Measurements from ENCODE around the gene YTHDF1.

The YTHDF1 gene

DNA sequence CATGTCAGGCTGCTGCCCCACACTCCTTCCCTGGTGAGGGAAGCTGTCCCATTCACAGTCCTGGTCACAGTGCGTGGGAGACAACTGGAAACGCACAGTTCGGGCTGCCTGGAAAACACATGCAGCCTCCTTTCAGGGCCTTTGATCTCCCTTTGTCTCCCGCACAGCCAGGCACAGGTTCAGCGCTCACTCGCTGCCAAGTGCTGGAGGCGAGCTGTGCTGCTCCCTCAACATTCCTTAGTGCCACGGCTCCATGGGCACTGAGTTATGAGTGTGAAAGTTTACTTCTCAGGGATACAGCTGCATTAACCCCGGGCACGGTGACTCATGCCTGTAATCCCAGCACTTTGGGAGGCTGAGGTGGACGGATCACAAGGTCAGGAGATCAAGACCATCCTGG lies 9.1 kb downstream of the YTHDF1 start:
- peak; percentile 45 for DNase-seq

DNA sequence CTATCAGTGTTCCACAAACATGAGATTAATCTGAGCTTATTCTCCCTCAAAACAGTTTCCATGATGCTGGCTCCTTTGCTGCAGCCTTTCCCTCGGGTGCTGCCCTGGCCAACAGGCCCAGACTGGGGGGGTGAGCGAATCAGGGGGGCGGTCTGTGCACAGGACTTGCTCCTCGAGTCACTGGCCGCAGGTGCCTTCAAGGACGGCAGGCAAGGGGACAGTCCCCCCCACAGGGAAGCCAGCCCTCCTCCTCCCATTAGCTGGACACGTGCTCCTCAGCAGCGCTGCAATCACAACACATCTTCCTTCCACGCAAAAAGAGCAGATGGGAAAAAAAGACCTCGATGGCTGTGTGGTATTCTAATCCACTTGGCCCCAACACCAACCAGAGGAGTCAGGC lies 10.0 kb downstream of the YTHDF1 start:
- no peak for DNase-seq

- DNase-seq, result no peak
Measured at GRCh38 chr20:63204362-63204761, 11.6 kb downstream of the YTHDF1 start.

GRCh38 chr20:63202811-63203526 lies 13.0 kb downstream of the YTHDF1 start:
- DNase-seq, result no peak

- no peak for DNase-seq
Measured at GRCh38 chr20:63202021-63202420, 13.9 kb downstream of the YTHDF1 start.

DNA sequence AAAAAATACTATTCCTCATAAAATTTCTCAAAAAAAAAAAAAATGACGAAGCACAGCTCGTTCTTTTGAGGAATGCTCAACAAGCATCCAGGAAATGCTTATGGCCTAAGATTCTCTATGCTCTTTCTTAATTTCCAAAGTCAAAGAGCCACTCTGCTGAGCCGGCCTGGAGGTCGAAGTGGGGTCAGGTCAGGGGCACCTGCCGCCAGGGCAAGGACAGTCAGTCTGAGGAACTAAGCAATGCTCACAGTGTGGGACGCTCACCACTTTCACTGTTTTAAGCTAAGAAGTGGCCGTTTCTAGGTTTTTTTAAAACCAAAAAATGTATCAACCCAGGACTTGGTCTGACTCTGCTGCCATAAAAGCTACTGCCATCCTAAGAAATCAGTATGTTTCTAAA lies 17.3 kb downstream of the YTHDF1 start:
- no peak for DNase-seq

DNA sequence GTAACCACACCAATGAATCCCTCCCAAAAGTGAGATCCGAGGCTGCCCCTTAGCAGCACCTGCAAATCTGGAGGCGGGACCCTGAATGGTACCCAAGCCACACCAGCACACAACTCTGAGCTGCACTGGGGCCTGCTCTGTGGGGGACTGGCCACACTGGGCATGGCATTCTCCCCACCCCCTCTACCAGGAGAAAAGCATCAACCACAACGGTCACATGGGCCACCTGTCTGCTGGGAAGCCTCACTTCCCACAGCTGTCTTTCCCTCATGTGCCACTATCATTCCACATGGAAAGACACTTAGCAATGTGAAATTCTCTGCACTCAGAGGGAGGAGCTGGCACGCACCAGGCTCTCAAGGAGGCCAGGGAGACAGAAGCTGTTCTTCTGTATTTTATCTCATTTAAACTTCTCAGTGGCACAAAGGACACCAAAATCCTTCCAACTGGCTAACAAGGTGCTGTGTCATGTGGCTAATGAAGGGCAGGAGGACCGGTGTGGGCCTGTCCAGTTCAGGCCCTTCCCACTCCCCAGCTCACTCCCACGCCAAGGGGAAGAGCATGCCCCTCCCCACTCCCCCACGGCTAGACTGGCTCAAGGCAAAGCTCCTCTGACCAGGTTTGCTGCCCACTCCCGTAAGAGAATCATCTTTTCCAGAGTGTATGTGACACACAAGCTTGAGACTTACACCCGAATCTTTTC lies 19.0 kb downstream of the YTHDF1 start:
- no peak for DNase-seq

GRCh38 chr20:63194797-63195173 lies 21.1 kb downstream of the YTHDF1 start:
- DNase-seq, result no peak

DNA sequence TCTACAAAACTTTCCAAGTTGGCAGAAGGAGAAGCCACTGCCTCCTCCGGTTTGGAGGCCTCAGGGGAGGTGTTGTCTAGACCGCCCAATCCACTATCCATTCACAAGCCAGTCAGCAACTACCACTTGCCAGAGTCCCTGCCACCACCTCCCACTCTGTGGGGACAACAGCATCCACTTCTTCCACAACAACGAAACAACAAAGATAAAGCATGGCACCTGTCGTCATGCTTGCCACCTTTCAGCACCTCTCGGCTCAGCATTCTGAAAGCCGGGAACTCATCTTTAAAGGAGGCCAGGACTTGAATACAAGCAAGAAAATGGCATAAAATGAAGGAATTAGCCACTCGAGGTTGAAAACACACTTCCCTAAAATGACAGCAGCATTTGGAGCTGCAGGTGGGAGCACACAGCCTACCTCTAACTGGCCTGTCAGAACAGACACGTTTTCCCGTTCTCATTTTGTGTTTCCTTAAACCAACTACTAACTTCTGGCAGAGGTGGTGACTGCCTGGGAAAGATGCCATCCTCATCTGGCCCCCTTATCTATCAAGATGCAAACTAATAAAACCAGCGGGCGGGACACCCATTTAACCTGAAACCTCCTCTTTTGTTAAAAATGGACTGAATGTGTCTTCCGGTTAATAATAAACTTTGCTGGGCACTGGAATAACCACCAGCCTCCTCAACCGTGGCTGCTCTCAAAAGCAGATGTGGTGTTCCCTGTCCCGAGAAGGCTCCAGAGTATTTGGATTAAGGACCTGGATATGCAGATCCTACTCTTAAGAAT lies 21.7 kb downstream of the YTHDF1 start:
- no peak for DNase-seq

DNA sequence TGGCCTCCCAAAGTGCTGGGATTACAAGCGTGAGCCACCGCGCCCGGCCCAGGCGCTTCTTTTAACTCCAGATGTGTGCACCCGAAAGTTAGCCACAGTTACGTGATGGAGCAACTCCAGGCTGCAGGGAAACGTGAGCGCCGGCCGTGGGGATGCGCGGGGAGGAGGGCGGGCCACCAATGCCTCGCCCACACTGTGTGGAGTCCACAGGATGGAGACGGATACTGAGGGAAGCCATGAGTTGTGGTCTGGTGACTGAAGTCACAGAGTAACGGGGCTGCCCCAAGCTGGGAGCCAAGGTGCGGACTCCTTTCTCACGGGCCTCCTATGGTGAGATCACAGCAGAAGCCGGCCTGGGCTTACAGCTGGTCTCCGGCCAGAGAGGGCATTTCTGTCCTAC lies 23.2 kb downstream of the YTHDF1 start:
- DNase-seq, result no peak

- DNase-seq, result no peak
Measured at GRCh38 chr20:63191400-63191799, 24.5 kb downstream of the YTHDF1 start.

GRCh38 chr20:63190828-63191227 lies 25.1 kb downstream of the YTHDF1 start:
- no peak for DNase-seq

GRCh38 chr20:63189846-63190559 lies 25.9 kb downstream of the YTHDF1 start:
- DNase-seq, result no peak

DNA sequence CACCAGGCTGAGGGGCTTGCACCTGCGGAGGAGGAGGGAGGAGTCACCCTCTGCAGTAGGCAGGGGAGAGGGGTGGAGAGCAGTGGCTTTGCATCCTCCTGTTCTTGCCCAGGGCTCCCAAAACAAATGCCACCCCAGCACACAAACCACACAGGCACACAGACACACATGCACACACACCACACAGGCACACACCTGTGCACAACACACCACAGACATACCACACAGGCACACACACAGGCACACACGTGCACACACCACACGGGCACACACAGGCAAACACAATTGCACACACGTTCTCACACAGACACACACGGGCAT lies 26.6 kb downstream of the YTHDF1 start:
- DNase-seq, result no peak

DNA sequence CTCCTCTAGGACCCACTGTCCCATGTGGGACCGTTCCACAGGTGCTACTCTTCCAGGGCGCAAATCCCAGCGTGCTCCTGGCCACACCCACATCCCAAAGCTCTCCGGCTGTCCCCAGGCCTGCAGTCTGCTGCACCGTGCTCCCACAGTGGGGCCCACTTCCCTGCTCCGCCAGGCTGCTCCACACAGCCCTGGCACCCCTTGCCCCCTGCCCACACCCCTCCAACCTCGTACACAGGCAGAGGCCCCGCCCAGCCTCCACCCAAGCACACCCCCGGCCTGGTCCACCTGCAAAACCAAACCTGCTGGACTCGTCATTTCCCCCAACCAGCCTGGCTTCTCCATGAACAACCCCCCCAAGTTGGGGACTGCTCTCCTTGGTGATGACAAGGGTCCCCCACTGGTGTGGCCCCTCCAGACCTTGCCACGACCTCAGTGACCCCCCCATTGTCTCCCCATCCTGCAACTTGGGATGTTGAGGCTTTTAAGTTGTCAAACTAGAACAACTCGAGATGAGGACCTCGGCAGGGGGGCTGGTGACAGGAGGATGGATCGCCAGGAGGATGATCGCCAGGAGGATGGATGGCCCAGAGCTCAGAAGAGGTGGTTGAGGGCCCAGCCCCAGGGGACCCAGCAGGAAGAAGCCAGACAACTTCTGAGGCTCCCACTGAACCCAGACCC lies 27.1 kb downstream of the YTHDF1 start:
- no peak for DNase-seq

DNA sequence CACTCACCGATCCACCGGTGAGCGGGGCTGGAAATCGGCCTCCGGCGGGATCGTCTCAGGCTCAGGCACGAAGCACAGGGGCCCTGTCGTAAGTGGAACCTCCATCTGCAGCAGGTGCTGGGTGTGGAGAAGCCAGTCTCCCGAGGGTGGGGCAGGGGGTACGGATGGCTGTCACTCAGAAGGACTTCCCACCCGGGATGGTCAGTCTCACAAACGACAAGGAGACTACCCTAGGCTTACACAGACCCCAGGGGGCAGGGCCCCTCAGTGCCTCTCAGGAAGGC lies 27.8 kb downstream of the YTHDF1 start:
- no peak for DNase-seq

DNA sequence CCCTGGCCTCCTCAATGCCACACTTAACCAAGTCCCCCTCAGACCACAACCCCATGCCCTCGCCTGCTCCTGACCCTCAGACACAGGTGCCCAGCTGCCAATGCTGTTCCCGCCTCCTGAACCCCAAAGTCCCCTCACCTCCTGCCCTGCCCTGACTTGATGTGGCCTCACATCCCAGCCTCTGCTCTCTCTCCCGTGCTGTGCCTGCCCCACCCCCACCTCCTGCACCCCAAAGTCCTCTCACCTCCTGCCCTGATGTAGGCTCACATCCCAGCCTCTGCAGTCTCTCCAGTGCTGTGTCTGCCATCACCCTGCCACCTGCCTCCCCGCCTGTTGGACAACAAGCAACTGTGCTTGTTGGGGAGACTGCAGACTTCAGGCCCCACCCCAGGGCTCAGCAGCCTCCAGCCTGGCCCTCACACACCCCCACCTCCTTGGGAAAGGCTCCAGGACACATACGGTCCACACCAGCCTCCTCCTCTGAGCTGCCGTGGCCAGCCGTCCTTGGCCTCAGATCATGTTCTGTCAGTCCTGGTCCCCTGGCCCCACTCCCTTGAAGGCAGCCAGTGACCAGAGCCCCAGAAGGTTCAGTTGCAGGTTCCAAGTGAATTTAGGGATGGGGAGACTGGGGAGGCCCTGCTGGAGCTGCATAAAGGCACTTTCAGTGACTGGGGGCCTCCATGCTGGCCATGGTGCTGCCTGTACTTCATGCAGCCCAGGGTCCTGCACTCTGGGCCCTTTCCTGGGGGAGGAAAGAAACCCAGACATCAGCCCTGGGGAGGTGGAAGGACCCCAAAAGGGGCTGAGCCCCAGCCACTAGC lies 28.4 kb downstream of the YTHDF1 start:
- DNase-seq, result no peak

DNA sequence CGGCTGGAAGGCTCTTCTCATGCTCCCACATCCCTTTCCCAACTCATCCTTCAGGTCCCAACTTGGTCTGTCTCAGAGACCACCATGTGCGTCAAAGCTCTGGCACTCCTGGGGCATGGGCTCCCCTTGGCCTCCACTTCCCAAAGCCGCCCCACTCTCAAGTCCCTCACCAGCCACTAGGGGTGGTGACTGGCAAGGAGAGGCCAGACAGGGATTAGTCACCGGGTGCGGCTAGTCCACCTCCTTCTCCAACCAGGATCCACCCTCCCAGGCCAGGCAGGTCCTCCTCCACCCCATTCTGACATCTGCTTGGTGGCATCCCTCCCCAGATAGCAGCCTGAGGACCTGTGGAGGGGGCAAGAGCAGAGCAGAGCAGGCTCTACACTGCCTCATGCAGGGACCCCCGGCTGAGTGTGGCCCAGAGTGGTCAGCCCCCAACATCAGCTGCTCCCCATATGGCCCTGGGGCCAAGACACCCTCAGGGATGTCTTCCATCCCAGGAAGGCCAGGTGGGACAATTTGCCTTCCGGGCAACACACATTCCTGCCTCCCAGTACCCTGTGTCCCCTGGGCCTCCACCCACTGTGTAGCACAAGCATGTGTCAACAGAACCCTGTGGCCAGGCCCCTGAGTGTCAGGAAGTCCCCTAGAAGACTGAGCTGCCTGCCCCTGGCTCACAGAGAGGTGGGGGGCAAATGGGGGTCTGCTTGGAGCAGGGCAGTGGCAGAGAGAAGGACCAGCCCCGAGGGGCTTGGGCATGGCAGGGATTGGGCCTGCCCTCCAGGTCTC lies 29.2 kb downstream of the YTHDF1 start:
- DNase-seq, result no peak

GRCh38 chr20:63186084-63186483 lies 29.8 kb downstream of the YTHDF1 start:
- DNase-seq, result no peak

- no peak for DNase-seq
Measured at GRCh38 chr20:63185215-63185796, 30.6 kb downstream of the YTHDF1 start.

Measured in midbrain (tissue), 1 donor.